Hematopoietic multipotent progenitor cell (in vitro differentiated cells): ENCODE data around the gene PHOSPHO1. TPM values are rescaled to one million over a fixed set of nuclear protein-coding genes. Genes with fewer than 3 reads are reported as not detected.
A peak's percentile ranks its signal among the peaks of the same experiment; 100 is the strongest.

Experiments
- DNase-seq, 3 donors: peaks; one replicate each; pipeline ENCODE4 v3.0.0-alpha.2; 2011 to 2015; ENCODE audit warnings: low read depth in 2 of 3, low spot score in 2 of 3
- total RNA-seq: library from RNA; depleted of rRNA; stranded (reverse); fragments of >200 nt; gene quantifications from one replicate; pipeline ENCODE4 v1.2.3, GENCODE V29; 2012

PHOSPHO1 gene
- total RNA-seq, 1 donor: under 0.01 TPM

DNA sequence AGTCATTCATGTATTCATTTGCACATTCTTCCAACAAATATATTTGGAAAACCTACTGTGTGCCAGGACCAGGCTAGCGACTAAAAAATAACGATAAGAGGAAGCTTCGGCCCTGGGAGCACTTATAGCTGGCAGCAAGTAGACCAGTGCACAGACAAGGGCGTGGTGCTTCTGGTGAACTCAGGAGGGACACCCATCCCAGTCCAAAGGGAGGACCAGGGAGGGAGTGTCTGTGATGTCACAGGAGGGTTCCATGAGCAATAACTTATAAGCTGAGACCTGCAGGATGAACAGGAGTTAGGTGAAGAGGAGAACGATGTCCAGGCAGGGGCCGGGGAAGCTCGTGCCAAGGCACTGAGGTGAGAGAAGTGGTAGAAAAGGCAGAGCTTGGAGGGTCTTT lies 17.4 kb upstream of the PHOSPHO1 start:
- DNase-seq: no peak

DNA sequence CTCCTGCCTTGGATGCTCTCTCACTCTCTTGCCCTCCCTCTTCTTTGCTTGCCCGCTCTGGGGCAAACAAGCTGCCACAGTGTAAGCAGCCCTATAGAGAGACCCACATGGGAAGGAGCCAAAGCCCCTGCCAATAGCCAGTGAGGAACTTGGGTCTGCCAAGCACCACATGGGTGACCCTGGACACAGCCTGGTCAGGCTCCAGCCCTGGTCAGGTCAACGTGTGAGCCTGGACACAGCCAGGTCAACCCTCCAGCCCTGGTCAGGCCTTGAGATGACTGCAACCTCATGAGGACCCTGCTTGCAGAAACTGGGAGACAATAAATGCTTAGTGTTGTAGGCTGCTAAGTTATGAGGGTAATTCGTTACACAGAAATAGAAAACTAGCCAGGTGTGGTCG lies 14.3 kb upstream of the PHOSPHO1 start:
- no peak for DNase-seq

DNA sequence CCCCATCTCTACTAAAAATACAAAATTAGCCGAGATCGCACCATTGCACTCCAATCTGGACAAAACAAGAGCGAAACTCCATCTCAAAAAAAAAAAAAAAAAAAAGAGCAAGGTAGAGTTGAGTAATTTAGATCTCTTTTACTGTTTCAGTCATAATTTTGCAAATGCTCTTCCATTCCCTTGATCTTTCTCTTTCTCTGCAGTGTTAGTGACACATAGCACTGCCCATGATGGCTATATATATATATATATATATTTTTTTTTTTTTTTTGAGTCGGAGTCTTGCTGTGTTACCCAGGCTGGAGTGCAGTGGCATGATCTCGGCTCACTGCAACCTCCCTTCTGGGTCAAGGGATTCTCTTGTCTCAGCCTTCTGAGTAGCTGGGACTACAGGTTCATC lies 12.2 kb upstream of the PHOSPHO1 start:
- no peak for DNase-seq

DNA sequence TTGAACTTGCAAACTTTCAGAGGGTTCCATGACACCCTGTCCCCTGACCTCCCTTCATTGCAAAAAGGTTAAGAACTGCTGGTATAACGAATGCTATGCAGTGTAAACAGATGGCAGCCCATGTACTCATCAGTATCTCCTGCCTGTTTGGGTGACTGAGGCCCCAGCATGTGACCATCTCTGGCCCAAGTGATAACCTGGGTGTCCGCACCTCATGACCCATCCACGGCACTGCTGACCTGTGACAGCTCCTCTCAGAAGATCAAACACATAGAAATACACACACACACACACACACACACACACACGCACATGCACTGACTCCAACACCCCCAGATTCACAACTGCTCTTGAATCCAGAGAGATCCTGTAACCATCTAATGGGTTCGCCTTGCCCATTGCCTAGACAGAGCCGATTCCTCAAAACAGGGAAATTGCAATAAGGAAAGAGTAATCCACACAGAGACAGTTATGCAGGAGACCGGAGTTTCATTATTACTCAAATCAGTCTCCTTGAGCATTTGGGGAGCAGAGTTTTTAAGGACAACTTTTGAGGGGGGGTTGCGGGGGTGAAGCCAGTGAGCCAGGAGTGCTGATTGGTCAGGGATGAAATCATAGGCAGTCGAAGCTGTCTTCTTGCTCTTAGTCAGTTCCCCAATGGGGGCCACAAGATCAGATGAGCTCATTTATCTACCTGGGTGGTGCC lies 11.3 kb upstream of the PHOSPHO1 start:
- no peak for DNase-seq

DNA sequence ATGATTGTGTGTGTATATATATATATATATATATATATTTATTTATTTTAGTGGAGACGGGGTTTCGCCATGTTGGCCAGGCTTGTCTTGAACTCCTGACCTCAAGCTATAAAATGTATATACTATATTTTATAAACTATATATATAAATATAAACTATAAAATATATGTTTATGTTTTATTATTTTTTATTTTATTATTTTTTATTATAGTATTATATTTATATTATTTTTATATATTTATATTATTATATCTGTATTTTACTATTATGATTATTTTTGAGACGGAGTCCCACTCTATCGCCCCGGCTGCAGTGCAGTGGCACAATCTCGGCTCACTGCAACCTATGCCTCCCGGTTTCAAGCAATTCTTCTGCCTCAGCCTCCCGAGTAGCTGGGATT lies 10.5 kb upstream of the PHOSPHO1 start:
- DNase-seq: no peak

DNA sequence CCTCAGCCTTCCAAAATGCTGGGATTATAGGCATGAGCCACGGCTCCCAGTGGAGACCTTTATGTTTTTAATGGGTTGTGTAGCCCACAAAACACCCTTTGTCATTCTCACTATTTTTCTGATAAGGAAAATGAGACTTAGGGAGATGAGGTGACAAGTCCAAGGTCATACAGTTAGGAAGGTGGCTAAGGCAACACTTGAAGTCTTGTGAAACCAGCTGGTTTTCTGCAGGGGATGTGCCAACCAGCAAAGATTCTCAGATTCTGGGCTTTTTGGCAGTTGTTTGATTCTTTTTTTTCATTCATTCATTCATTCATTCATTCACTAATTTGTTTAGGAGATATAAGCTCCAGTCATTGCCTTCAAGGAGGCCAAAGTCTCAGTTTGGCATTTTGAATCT lies 10.0 kb upstream of the PHOSPHO1 start:
- no peak for DNase-seq

DNA sequence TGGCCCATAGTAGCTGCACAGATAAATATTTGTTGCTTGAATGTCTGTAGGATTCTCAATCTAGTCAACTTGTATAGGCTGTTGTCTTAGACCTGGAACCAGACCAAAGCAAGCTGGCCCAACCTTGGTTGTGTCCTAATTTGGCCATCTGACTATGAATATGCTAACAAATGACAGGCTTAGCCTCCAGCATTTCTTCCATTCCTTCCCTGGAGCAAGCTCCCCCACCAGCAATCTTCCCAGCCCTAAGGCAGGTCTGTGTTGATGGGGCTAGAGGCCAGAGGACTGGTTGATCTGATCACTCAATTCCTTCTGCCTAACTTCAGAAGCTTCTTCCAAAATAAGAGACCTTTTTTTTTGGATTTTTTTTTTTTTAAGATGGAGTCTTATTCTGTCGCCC lies 9.4 kb upstream of the PHOSPHO1 start:
- no peak for DNase-seq

DNA sequence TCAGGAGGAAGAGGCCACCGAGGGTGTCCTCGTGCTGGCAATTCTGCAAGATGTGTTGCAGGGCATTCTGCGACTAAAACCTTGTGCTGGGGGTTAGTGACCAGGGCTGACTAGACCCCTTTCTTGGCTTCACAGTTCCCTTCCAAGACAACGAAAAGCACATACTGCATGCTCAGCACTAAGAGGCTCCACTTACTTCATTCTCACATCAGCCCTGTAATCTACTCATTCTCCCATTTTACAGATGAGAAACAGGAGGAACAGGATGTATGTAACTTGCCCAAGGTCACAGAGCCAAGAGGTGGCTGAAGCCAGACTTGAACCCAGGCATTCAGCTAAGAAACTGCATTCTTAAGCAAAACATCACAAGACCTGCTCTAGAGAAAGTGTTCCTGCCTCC lies 5.3 kb upstream of the PHOSPHO1 start:
- no peak for DNase-seq

DNA sequence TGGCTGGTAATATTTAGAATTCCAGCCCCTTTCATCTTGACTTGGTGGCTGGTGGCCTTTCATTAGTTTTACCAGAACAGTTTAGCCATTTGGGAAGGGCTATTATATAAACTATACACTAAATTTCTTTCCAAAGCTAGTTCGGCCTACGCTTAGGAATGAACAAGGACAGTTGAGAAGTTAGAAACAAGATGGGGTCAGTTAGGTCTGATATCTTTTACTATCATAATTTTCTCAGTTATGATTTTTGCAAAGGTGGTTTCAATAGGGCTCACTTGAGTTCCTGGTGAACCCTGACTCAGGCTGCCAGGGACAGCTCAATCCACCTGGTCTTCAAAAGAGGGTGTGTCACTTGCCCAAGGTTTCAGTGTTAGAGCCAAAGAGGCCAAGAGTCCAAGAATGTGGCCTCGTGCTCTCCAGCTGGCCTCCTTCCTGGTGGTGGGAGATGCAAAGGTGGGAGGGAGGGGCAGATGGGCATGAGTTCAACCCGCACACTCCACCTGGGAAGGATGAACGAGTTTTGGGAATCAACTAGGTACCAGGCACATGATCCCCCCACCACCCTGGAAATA lies 4.0 kb upstream of the PHOSPHO1 start:
- no peak for DNase-seq

DNA sequence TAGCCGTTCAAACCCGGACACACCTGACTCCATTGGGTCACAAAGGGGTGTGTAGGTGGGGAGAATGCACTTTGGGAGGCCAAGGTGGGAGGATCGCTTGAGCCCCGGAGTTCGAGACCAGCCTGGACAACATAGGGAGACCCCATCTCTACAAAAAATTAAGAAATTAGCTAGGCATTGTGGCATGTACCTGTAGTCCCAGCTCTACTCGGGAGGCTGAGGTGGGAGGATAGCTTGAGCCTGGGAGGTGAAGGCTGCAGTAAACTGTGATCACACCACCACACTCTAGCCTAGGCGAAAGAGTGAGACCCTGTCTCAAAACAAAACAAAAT lies 942 bp upstream of the PHOSPHO1 start:
- DNase-seq: no peak

DNA sequence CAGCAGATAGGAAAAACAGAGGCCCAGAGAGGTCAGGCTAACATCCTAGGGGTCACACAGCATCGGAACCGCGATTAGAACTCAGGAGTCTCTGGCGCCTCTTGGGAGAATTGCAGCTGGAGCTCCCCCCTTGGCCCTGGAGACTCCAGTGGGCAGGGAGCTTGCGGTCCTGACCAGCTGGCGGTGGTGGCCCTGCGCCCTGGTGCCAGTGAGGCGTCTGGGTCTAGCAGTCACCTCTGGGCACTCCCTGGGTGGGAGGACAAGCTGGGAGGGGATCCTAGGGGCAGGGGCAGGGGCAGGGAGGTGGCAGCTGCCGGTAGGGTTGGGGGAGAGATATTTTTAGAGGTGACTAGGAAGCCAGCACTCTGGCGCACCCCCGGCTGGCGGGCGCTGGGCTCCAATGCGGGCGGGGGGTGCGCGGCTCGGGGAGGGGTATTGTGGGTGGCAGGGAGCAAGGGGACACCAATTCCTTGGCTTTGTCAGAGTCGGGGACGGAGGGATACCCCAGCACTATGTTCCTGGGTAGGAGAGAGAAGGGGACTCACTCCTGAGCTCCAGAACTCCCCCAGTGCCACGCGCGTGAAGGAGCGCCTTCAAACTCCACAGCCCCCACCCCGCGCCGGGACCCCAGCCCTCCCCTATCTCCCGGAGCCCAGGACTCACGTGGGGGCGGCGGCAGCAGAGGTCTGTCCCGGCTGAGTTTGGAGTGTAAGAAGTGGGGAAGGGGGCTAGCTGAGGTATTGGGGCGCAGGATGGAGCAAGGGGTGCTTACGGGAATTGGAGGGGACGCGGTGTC lies 584 bp downstream of the PHOSPHO1 start:
- DNase-seq: no peak

DNA sequence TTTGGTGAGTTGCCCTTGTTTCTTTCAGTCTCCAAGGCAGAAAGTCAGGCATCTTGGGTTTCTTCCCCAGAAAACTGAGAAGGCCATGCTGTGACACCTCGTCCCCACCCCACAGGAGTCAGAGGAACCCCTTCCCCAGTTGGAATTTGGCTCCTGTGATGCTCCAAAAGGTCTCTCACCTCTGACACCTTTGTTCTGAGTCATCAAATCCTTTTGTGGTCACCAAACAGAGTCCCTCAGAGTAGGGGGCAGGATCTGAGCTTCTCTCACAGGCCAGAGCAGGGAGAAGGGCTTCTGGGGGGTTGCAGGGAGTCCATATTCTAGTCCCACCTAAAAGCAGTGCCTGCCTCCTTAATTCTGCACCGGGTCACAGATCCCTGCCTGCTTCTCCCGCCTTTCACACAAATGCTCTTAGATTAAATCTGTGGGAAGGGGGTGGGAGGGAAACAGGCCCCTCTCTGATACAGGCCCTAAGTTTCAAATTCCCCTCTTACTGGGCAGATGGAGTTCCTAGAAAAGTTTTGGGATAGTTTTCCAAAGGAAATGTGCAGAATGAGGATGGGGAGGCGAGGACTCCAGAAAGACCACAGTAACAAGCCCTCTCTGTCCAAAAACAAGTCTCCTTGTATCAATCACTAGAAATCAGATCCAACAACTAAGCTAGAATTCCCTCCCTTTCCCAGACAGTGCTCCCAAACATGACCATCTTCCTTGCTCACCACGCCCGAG lies 1.3 kb downstream of the PHOSPHO1 start:
- DNase-seq: no peak

DNA sequence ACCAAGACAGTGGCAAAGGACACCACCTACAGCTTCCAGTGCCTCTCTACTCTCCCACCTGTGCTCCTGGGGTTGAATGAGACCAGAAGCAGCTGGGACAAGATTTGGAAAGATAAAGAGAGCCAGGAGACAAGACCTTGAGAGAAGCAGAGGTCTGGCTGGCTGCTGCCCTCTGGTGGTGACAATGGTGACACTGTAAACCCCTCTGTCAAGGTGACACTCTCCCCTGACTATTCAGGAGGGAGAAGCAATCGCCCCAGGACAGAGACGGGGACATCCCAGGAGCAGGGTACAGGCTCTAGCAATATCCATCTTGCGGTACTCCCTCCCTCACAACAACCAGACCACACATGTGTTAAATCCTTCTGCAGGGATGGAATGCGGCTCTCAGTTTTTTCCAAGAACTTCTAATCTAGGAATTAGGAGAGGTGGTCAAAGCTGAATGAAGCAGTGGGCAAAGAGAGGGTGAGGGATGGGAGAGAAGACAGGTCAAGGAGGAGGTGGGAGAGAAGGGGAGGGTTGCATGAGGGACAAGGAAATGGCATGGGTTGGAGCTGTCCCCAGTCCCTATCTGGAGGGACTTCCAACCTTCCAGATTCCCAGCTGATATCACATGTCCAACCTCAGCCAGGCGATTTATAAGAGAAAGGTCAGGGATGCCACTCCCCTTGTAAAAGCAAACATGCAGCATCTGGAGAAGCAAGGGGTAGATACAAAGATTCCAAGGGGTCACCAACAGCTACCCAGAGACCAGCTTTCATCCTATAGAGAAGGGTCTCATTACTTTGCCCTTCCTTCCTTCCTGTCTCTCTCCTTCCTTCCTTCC lies 2.9 kb downstream of the PHOSPHO1 start:
- DNase-seq: peak in 2 of 3 donors; percentile 57 to 78

DNA sequence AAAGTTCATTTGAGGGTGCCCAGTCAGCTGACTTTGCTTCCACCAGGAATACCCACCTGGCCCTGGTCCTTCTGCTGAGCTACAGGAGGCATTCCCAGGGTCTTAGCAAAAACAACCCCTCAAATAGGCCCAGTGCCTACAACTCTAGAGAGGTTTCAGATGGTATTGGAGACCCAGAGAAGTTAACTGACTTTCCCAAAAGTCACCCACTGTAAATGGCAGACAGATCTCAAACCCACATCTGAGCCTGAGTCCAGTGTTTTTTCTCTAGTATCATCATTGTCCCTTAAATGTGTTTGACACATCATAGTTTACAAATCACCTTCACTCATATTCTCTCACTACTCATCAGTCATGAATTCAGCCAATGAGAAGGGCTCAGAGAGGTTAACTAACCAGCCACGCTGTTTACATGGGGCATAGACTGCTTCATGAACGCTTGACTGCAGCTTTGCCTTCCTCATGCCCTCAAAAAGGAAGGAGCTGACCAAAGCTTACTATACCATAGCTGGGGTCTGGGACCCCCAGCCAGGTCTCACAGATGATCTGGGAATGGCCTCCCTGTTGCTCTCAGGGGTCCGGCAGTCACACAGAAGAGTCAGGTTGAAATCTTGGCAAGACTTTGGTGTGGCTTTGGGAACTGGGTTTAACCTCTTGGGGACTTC lies 3.7 kb downstream of the PHOSPHO1 start:
- no peak for DNase-seq

DNA sequence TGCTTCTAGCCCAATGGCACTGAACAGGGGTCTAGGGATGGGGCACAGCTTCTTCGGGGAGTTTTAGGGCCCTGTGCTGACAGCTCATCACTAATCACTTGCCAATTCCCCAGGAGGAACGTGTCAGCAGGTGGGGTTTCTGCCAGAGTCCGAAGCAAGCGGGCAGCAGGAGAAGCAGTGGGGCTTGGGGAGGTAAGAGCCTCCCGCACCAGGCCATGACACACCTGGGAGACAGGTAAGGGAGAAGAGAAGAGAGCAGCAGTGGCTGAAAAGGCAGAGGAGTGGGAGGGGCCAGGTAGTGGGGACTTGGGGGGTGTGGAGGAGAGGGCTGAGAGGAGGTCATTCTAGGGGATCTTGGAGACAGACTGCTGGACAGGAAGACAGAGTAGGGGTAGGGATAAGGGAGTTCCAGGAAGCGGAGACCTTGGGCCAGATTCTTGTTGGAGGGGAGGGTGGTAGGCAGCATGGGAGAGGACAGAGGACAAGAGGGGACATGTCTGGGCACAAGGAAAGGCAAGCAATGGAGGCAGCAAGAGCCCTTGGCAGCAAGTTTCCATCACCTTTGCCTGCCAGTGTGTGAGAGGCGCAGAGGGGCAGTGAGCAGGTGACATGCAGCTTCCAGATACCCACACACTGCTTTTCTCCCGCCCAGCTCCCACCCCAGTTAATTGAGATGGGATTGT lies 4.9 kb downstream of the PHOSPHO1 start:
- no peak for DNase-seq

DNA sequence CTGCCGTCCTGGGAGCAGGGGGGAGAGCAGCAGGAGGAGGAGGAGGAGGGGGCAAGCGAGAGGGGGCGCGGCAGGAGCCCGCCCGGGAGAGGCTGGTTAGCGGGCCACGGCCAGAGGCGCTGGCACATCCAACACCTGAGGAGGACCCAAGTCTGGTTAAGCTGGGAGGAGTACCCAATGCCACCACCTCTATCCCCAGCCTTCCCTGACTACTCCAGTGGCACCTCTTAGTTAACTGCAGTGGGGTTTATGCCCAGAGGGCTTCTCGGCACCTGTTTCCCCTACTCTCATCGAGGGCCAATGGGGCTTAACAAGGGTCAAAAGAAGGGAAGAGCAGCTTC lies 5.6 kb downstream of the PHOSPHO1 start:
- no peak for DNase-seq

DNA sequence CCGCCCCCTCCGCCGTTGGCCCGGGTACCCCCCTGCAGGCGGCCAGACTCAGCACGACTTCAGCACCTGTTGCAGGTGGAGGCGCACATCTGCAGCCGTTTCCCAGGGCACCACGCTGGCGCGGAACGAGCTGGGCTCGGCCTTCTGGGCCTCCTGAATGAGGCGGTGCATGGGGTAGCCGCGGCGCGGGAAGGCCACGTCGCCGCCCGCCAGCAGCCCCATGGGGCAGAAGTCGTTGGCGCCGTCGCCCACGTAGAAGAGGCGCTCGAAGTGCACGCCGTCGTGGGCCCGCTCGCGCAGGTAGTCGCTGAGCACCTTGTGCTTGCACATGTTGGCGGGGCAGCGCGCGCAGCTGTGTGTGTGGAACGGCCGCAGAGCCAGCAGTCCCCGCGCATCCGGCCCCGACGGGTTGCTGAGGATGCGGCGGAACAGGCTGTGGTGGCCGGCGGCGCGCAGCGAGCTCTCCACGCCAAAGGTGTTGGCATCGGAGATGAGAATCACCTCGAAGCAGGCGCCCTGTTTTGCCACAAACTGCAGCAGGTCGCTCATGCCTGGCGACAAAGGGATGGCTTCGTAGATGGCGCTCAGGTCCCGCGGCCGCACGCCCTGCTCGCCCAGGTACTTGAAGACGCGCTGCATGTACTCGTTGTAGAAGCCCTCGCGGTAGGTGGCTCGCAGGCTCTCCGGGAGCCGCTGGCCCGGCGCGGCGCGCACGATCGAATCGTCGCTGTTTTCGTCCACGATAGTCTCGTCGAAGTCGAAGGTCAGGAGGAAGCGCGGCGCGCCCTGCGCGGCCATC lies 6.2 kb downstream of the PHOSPHO1 start:
- peak in 1 of 3 donors; percentile 41 for DNase-seq

DNA sequence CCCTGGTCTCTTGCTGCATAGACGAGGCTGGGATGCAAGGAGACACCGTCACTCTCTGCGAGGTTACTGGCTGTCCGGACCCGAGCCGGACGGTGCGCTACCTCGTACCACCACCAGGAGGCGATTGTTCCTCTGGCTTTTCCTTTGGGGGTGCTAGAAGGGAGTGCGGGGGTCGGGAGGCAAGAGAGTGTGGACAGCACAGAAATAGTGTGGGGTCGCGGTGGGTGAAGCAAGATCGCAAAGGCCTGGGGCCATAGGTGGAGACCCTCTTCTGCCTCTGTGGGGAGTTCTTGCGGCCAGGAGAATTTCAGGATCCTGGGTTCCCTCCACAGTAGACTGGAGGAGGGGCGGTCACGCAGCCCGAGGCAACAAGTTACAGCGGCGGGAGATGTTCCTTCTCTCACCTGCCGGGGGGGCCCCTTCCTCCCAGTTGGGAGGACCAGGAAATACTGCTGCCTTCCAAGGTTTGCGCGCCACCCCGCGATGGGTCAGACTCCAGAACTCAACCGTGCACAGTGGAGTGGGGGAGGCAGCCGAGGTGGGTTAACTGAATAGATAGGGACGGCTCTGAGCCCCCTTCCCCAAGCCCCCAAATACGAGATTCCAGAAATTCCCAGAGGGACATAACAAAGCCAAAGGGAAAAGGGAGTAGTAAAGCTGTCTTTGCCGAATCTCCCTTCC lies 6.9 kb downstream of the PHOSPHO1 start:
- peak in 1 of 3 donors; percentile 60 for DNase-seq
